HCT116 (cell line): ENCODE data around the gene CAB39L. TPM values are rescaled to one million over a fixed set of nuclear protein-coding genes. Genes with fewer than 3 reads are reported as not detected.

Source experiments
- ATAC-seq: fragments of 200-7000 bp; cut with Tn5 transposase; 2 replicates; pipeline ENCODE4 v1.9.1; 2020; ENCODE audit warnings: mild to moderate bottlenecking, moderate library complexity
- BruUV-seq: library from RNA; stranded (reverse); fragments of 400-500 nt; replicated peaks from 2 replicates; lab custom pipeline; 2021; lab: Mats Ljungman, UMichigan
- CTCF ChIA-PET: fragments of 300-600 bp; sonication (Branson Sonifier 250); formaldehyde crosslinking; loops from one replicate; lab custom pipeline; 2021; ENCODE audit warnings: antibody characterized with exemption; lab: Charles Lee
- POLR2A ChIA-PET: fragments of 300-600, 350-600 bp; sonication (Branson Sonifier 250); formaldehyde crosslinking; loops from one replicate; lab custom pipeline; 2021; ENCODE audit warnings: antibody characterized with exemption; lab: Charles Lee
- RAD21 ChIA-PET, 2 experiments: fragments of 300-600 bp; sonication (Branson Sonifier 250); formaldehyde crosslinking; loops; one replicate each; lab custom pipeline; 2023; ENCODE audit warnings: low total read pairs in 2 of 2; ENCODE audit not compliant: uncharacterized antibody in 2 of 2, unreplicated experiment in 2 of 2, low non-redundant PET in 1 of 2; lab: Charles Lee
- DNase-seq: peaks from one replicate; pipeline ENCODE4 v3.0.0-alpha.2; 2010; ENCODE audit warnings: low read depth, low spot score
- H2AFZ ChIP-seq: fragments of 200-600 bp; shearing (Covaris generic), sonication (generic); 2 replicates; pipeline ENCODE4 v1.6.1; 2017; ENCODE audit warnings: low read depth, mixed run types, mixed read lengths, antibody characterized with exemption, low read length; ENCODE audit not compliant: poor library complexity, severe bottlenecking
- H3K27ac ChIP-seq: 2 replicates; pipeline ENCODE4 v1.5.1; 2012; ENCODE audit warnings: low read depth, low read length
- H3K27me3 ChIP-seq: fragments of 200-600 bp; sonication (generic); 2 replicates; pipeline ENCODE4 v1.6.1; 2016; ENCODE audit warnings: mixed run types, low read length, mixed read lengths; ENCODE audit not compliant: insufficient read depth
- H3K36me3 ChIP-seq, 2 experiments: fragments of 200-500 bp in 1 of 2; fragments of 200-600 bp in 1 of 2; sonication (Bioruptor generic) in 1 of 2; sonication (generic) in 1 of 2; 2 replicates each; pipeline versions ENCODE4 v1.5.1 to v1.6.1; 2014 to 2016; ENCODE audit warnings: low read length in 2 of 2, inconsistent platforms in 1 of 2, mixed read lengths in 1 of 2, mixed run types in 1 of 2; ENCODE audit not compliant: insufficient read depth in 2 of 2, control insufficient read depth in 1 of 2
- H3K4me1 ChIP-seq, 2 experiments: fragments of 200-600 bp in 1 of 2; sonication (generic) in 1 of 2; 2 replicates each; pipeline versions ENCODE4 v1.5.1 to v1.6.1; 2012 to 2017; ENCODE audit warnings: low read length in 2 of 2, inconsistent platforms in 1 of 2, mild to moderate bottlenecking in 1 of 2, mixed read lengths in 1 of 2, mixed run types in 1 of 2, moderate library complexity in 1 of 2; ENCODE audit not compliant: insufficient read depth in 2 of 2, control insufficient read depth in 1 of 2
- H3K4me2 ChIP-seq: fragments of 200-600 bp; sonication (generic); 2 replicates; pipeline ENCODE4 v1.6.1; 2017; ENCODE audit warnings: mixed run types, low read length, mixed read lengths
- H3K4me3 ChIP-seq, 2 experiments: fragments of 200-600 bp in 1 of 2; sonication (generic) in 1 of 2; replicated peaks in 1 of 2; 2 replicates each; pipeline ENCODE4 v1.5.1; 2011 to 2016; ENCODE audit warnings: low read length in 2 of 2, control low read depth in 1 of 2, low read depth in 1 of 2, mild to moderate bottlenecking in 1 of 2, mixed read lengths in 1 of 2, mixed run types in 1 of 2
- H3K79me2 ChIP-seq: fragments of 200-600 bp; sonication (generic); 2 replicates; pipeline ENCODE4 v1.6.1; 2017; ENCODE audit warnings: mild to moderate bottlenecking, mixed run types, low read length, moderate library complexity, mixed read lengths; ENCODE audit not compliant: insufficient read depth
- H3K9ac ChIP-seq: fragments of 200-600 bp; sonication (generic); 2 replicates; pipeline ENCODE4 v1.6.1; 2016; ENCODE audit warnings: low read length, mixed read lengths
- H3K9me2 ChIP-seq: fragments of 200-600 bp; sonication (generic), shearing (Covaris generic); 2 replicates; pipeline ENCODE4 v1.6.1; 2017; ENCODE audit warnings: mixed run types, mild to moderate bottlenecking, moderate library complexity; ENCODE audit not compliant: insufficient read depth
- H3K9me3 ChIP-seq, 2 experiments: fragments of 200-500 bp in 1 of 2; fragments of 200-600 bp in 1 of 2; sonication (Bioruptor generic) in 1 of 2; sonication (generic) in 1 of 2; 2 replicates each; pipeline ENCODE4 v1.6.1; 2014 to 2017; ENCODE audit warnings: low read length in 2 of 2, mixed read lengths in 2 of 2, inconsistent platforms in 1 of 2, low read depth in 1 of 2, mild to moderate bottlenecking in 1 of 2, mixed run types in 1 of 2, moderate library complexity in 1 of 2; ENCODE audit not compliant: control insufficient read depth in 1 of 2, insufficient read depth in 1 of 2
- H4K20me1 ChIP-seq: fragments of 200-600 bp; sonication (generic), shearing (Covaris generic); 2 replicates; pipeline ENCODE4 v1.6.1; 2017; ENCODE audit warnings: mixed run types, mild to moderate bottlenecking, moderate library complexity; ENCODE audit not compliant: insufficient read depth
- CBX3 ChIP-seq: IDR thresholded peaks from 2 replicates; pipeline ENCODE4 v1.6.1; 2012; ENCODE audit warnings: low read depth
- CEBPB ChIP-seq: IDR thresholded peaks from 2 replicates; pipeline ENCODE4 v1.6.1; 2012; ENCODE audit warnings: low read depth
- ELF1 ChIP-seq: IDR thresholded peaks from 2 replicates; pipeline ENCODE4 v1.6.1; 2012; ENCODE audit warnings: low read depth, borderline replicate concordance
- EZH2 ChIP-seq: fragments of 200-600 bp; sonication (generic); IDR thresholded peaks from 2 replicates; pipeline ENCODE4 v1.6.1; 2017; ENCODE audit warnings: antibody characterized with exemption, mixed run types
- EZH2phosphoT487 ChIP-seq: fragments of 200-600 bp; IDR thresholded peaks from 2 replicates; pipeline ENCODE4 v1.6.1; 2018; ENCODE audit warnings: antibody characterized with exemption, borderline replicate concordance
- REST ChIP-seq: IDR thresholded peaks from 2 replicates; pipeline ENCODE4 v1.6.1; 2012; ENCODE audit warnings: low read depth
- SRF ChIP-seq: IDR thresholded peaks from 2 replicates; pipeline ENCODE4 v1.6.1; 2012; ENCODE audit warnings: low read depth
- TCF7L2 ChIP-seq: IDR thresholded peaks from 2 replicates; pipeline ENCODE4 v1.7.0; 2011; ENCODE audit warnings: borderline replicate concordance, inconsistent platforms; ENCODE audit not compliant: insufficient read depth, insufficient read length; ENCODE audit errors: extremely low read depth
- YY1 ChIP-seq: IDR thresholded peaks from 2 replicates; pipeline ENCODE4 v1.6.1; 2011; ENCODE audit warnings: low read length, low read depth, moderate library complexity, mild to moderate bottlenecking; ENCODE audit not compliant: insufficient replicate concordance; ENCODE audit errors: extremely low read depth
- ZFX ChIP-seq: fragments of 450-650 bp; IDR thresholded peaks from 2 replicates; pipeline ENCODE4 v1.6.1; 2017
- intact Hi-C: fragments of 100-400 bp; cut with micrococcal nuclease; formaldehyde crosslinking; loops from 2 replicates; pipeline ENCODE4 v1.10.0; 2022
- total RNA-seq: library from RNA; stranded (reverse); gene quantifications from one replicate; pipeline ENCODE4 v1.2.1, GENCODE V29; 2021; ENCODE audit not compliant: unreplicated experiment

Gene CAB39L
- total RNA-seq, 1 experiment from 2014 or later, result 6.1 TPM

GRCh38 chr13:49395451-49395865 lies 48.4 kb downstream of the CAB39L start:
- H3K79me2 ChIP-seq, result no peaks in the 10 kb centered on the region
- no peak overlapping the region for H3K9ac ChIP-seq
- CTCF ChIA-PET, result no interaction called here
- no TSS peak for BruUV-seq
- H3K27me3 ChIP-seq, result no peaks in the 10 kb centered on the region
- POLR2A ChIA-PET, result no interaction called here
- TF ChIP-seq REST, result no peak
- no peak for TF ChIP-seq TCF7L2
- TF ChIP-seq ZFX, result no peak
- no peak for TF ChIP-seq YY1
- TF ChIP-seq CEBPB, result no peak
- no peak for TF ChIP-seq SRF
- TF ChIP-seq CBX3, result no peak
- no peak for TF ChIP-seq ELF1
- TF ChIP-seq EZH2phosphoT487, result no peak
- no peak for TF ChIP-seq EZH2
- no peaks in the 10 kb centered on the region for H3K4me1 ChIP-seq
- no peak overlapping the region for H2AFZ ChIP-seq
- no peaks in the 10 kb centered on the region for H3K9me3 ChIP-seq
- intact Hi-C loops, result no loop called here
- RAD21 ChIA-PET, result no interaction called here
- no peak overlapping the region for H3K4me2 ChIP-seq
- H3K9me2 ChIP-seq, result no peaks in the 10 kb centered on the region; the same call in 1 of the 2 replicates
- no peaks in the 10 kb centered on the region for H4K20me1 ChIP-seq
- H3K4me3 ChIP-seq, result no peak overlapping the region
- DNase-seq, result no peak
- H3K36me3 ChIP-seq, result no peaks in the 10 kb centered on the region
- no peak overlapping the region for H3K27ac ChIP-seq
- no peak for ATAC-seq
